8988T (cell line): ENCODE data around the gene RBM8A.
A peak's percentile ranks its signal among the peaks of the same experiment; 100 is the strongest.
"Not testable (repeated sequence)": the region's sequence is repeated elsewhere in the genome, so short reads cannot be mapped to it uniquely, and the experiment has no call there.

ENCODE experiments used
- DNase-seq: peaks from one replicate; pipeline ENCODE4 v3.0.0; 2011

The RBM8A gene

DNA sequence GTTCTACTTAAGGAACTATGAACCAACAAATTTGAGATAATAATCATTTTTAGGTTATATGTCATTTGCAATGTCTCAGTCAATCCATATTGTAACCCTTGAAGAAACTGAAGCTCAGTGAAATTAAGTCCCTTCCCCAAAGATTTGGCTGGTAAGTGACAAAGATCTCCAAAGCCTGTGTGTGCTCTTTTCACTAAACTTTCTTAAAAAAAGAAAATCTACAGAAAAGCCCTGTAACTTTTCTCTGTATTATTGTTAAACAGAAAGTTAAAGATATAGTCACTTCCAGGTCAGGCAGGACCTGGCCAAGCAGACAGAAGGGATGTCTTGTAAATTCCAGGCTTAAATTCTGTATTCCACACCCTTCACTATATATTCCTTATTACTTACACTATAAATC lies 29.1 kb upstream of the RBM8A start:
- no peak for DNase-seq

GRCh38 chr1:145955436-145955835 lies 28.2 kb upstream of the RBM8A start:
- DNase-seq, result no peak

DNA sequence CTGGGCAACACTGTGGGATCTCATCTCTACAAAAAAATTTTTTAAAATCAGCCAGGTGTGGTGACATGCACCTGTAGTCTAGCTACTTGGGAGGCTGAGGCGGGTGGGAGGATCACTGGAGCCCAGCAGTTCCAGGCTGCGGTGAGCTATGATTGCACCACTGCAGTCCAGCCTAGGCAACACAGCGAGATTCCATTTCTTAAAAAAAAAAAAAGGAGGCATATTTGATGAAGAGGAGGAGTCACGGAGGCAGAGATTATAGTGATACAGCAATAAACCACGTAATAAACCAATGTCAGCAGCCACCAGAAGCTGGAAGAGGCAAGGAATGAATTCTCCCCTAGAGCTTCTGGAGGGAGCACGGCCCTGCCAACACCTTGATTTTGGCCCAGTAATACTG lies 26.6 kb upstream of the RBM8A start:
- no peak for DNase-seq

GRCh38 chr1:145952903-145953302 lies 25.6 kb upstream of the RBM8A start:
- DNase-seq, result no peak

GRCh38 chr1:145951526-145951925 lies 24.2 kb upstream of the RBM8A start:
- no peak for DNase-seq

GRCh38 chr1:145949219-145949618 lies 21.9 kb upstream of the RBM8A start:
- DNase-seq, result no peak

DNA sequence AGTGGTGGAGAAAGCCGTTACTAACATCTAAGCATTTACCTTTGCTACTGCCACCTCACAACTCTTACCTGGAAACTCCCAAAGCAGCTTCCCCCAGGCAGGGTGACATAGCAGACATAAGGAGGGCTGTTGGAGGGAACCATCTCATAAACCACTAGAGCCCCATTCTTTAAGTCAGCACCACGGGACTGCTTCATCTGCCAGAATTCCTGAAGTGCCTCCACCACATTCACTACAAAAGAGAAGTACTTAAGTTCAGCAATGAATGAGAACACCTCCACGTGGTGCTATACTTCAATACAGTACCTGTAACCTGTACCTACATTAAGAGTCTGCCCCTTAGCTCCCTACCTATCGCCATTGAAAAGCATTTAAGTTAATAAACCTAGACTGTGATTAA lies 20.3 kb upstream of the RBM8A start:
- no peak for DNase-seq

DNA sequence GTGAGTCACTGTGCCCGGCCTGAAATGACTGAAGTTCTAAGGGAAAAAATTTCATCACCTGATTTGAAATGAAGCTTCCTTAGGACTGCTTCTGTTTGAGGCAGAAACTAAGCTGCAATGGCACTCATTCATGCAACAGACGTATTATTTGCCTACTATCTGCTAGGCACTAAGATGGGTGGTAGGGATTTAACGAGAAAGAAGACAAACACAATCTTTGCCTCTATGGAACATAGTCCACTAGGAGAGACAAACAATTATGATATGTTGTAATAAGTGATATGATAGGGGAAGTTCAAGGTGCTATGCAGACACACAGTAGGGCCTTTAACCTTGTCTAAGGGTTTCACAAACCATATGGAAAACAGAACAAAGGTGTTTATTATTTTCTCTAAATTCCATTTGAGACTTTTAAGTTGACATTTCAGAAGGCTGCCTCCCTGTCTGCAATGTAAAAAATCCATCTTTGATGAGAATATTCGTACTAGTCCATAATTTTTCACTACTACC lies 19.2 kb upstream of the RBM8A start:
- DNase-seq, result no peak

- DNase-seq, result no peak
Measured at GRCh38 chr1:145944532-145944931, 17.2 kb upstream of the RBM8A start.

GRCh38 chr1:145942871-145943270 lies 15.6 kb upstream of the RBM8A start:
- no peak for DNase-seq

DNA sequence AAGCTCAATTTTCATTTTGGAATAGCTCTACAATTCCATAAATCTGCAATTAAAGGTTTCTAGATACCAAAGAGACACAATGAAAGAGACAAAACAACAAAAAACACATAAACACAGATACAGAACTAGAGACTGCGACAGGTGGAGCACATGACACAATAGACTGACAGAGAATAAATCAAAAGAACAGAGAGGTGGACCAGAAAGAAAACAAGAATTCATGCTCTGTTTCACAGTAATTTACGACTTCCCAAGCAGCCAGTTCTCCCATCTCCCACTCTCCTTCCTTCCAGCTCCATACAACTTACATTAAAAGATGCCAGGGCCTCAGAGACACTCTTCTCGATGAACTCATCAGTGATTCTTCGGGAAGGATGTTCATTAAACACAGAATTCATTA lies 15.1 kb upstream of the RBM8A start:
- no peak for DNase-seq

DNA sequence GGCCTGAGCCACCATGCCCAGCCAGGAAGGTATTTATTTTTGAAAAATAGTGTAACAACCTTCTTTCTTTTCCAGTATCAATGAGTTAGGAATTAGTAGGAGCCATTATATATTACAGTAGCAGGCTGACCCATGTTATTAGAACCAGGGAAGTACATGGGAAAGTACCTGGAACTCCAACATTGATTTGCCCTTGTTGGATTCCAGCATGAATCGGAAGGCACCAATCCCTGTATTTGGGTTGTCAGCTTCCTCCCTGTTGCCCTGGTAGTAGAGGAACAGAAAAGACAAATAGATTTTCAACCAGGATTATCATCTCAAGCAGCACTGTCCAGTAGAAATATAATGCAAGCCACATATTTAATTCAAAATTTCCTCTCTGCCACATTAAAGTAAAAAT lies 10.2 kb upstream of the RBM8A start:
- no peak for DNase-seq

- no peak for DNase-seq
Measured at GRCh38 chr1:145936247-145936646, 9.0 kb upstream of the RBM8A start.

- DNase-seq, result no peak
Measured at GRCh38 chr1:145935708-145936107, 8.4 kb upstream of the RBM8A start.

- not testable (repeated sequence) for DNase-seq
Measured at GRCh38 chr1:145932522-145933009, 5.3 kb upstream of the RBM8A start.

- DNase-seq, result no peak
Measured at GRCh38 chr1:145927916-145928643, 796 bp upstream of the RBM8A start.

DNA sequence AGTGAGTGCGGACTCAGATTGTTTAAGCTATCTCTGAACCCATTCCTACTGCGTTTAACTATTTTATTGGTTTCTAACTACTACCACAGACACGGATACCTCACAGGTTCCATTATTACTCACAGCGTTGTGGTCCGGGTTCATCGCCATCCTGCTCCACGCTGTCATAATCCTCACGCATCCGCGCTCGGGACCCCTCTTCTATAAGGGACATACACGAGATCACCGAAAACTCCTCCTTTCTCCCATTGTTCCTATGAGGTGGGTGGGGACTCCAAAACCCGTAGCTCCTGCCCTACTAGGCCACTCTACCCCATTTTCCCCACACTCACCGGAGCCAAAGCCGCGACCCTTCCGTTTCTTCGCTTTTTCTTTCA lies 610 bp downstream of the RBM8A start:
- DNase-seq, result no peak

DNA sequence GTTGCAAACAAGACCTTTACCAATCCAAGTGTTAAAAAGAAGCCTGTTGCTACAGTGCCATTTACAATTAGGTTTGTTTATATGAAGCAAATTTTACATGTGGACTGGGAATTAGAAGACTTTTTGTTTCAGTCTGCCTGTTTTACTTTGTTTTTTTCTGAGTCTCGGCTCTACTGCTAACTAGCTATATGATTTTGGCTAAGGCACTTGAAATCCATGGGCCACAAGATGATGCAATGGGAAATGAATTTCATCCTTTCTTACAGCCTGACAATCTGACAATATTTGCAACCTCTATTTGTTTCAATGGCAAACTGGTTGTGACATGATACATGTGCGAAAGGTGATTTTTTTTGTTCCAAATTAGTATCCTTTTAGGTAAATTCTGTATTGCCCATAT lies 5.0 kb downstream of the RBM8A start:
- DNase-seq, result no peak

DNA sequence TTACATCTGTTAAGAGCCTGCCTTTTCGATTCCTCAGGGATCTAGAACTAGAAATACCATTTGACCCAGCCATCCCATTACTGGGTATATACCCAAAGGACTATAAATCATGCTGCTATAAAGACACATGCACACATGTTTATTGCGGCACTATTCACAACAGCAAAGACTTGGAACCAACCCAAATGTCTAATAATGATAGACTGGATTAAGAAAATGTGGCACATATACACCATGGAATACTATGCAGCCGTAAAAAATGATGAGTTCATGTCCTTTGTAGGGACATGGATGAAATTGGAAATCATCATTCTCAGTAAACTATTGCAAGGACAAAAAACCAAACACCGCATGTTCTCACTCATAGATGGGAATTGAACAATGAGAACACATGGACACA lies 7.0 kb downstream of the RBM8A start:
- DNase-seq, result not testable (repeated sequence)

DNA sequence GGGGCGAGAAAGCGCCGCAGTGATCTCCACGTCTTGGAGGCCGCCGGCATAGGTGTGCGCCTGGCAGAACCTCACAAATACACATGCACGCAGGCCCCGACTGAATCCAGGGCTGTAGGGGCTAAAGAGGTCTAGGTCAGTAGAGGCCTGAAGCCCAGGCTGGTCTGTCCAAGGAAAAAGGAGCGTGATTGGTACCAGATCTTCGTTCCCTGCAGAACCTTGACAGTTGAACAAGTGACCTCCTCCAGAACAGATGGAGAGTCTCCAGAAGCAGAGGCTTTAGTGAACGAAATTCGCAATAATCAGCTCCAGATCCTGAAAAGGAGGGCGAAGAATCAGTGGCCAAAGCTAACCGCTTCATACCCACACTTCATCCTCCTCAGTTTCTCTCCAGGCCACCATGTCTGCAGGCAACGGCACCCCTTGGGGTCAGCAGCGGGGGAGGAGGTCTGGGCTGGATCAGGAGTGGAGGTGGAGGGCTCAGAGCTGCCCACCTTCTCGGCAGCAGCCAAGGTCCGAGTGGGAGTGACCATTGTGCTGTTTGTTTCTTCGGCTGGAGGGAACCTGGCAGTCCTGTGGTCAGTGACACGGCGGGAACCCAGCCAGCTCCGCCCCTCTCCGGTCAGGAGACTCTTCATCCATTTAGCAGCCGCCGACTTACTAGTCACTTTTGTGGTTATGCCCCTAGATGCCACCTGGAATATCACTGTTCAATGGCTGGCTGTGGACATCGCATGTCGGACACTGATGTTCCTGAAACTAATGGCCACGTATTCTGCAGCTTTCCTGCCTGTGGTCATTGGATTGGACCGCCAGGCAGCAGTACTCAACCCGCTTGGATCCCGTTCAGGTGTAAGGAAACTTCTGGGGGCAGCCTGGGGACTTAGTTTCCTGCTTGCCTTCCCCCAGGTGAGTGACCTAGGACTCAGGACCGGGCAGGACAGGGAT lies 8.0 kb downstream of the RBM8A start:
- DNase-seq, result peak; percentile 51

DNA sequence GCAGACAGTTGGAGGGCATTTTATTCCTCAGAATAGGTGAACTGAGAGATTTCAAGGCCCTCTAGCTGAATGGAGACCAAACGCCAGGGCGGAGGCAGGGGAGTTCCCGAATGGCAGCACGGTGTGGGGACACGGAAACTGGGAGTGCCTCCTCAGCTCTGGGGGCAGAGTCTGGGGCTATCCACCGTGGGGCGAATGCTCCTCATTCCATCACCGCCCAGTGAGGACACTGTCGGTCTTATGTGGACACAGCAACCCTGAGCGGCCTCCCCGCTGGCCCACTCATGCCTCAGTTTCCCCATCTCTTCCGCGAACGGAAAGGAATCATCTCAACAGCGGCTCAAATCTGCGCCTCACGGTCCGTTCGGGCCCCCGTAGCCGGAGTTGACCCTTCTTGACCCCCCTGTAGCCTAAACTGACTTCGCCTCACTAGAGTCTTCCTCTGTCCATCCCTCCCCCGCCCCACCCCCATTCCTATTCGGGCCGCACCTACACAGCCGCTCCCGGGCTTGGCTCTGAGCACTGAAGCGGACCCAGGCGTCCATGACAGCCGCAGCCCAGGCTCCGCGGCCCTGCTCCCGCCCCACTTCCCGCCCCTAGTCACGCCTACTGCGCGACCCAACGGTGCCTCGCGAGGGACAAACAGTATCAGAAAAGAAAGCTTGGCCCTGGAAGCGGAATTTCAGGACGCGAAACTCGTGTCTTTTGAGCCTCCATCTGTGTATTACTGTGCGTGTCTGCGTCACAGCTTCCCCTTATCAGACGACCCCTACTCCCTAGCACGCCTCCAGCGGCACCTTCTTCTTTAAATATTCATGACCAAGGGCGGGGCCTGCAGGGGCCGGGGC lies 8.9 kb downstream of the RBM8A start, which contains the start of gene PEX11B:
Gene PEX11B (minus strand): TSS at position 574 of the 848 bp plus-strand sequence. CDS start 29 bp downstream, at position 545.
- peak; percentile 68 for DNase-seq

GRCh38 chr1:145917595-145917994 lies 9.7 kb downstream of the RBM8A start:
- DNase-seq, result no peak

DNA sequence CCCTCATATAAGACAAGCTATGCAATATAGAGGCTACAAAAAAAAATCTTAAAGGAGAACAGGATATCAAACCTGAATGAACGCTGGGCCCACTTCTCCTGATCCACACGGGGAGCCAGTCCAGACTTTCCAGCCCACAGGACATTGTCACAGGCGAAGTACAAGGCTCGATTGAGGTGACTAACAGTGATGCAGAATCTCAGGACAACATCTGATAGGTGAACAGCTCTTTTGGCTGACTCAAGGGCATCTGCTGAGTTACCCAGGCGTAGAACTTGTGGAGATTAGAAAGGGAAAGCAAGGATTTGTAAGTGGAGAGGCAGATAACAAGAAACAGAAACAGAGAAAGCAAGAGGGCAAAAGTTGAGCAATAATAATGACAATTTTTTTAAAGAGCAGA lies 10.5 kb downstream of the RBM8A start:
- no peak for DNase-seq
